ENCODE measurements around the gene DLL3.

The DLL3 gene

DNA sequence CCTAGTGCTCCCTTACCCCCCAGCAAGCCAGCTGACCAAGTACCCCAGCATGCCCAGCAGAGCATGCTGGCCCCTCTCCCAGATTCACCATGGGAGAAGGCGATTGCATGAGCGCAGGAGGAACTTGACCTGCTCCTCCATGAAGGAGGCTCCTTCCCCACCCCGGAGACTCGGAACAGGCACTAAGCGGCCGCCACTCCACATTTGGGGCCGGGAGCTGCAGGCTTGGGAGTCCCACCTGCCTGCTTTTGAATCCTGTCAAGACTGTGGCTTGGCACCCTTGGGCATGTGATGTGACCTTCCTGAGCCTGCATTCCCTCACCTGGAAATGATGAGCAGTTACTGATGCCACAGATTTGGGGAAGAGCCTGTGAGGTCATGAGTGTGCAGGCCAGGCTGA lies 30.8 kb upstream of the DLL3 start:
- Histone ChIP-seq H3K18ac (ENCODE audit: low read length) (no peak overlapping the region), H3K27ac (ENCODE audit: low read depth, low read length) (no peak overlapping the region), H3K27me3 (ENCODE audit: insufficient read depth, low read length, poor library complexity) (no peaks in the 10 kb centered on the region), H2BK5ac (ENCODE audit: low read length) (no peak overlapping the region), H3K4me3 (ENCODE audit: low read length) (no peak overlapping the region), H3K23ac (ENCODE audit: low read length) (no peak overlapping the region), H3K4me2 (ENCODE audit: low read length) (no peak overlapping the region), H4K8ac (ENCODE audit: low read depth, low read length) (no peak overlapping the region), H2BK15ac (replicated peaks; ENCODE audit: low read depth) (no peak overlapping the region), H2BK120ac (ENCODE audit: low read depth, low read length) (no peak overlapping the region), H3K79me2 (ENCODE audit: control insufficient read depth, insufficient read depth, low read length) (no peaks in the 10 kb centered on the region), H2AK5ac (ENCODE audit: low read length) (no peak overlapping the region), H4K5ac (ENCODE audit: low read length) (no peak overlapping the region), H3K4ac (ENCODE audit: low read depth, low read length) (no peak overlapping the region), H3K56ac (ENCODE audit: low read length) (no peak overlapping the region), H3K9ac (ENCODE audit: low read length) (no peak overlapping the region), H3K36me3 (ENCODE audit: control insufficient read depth, insufficient read depth, low read length) (peaks cover 28% of the 10 kb centered on the region), H3K4me1 (ENCODE audit: control insufficient read depth, low read depth, low read length) (no peaks in the 10 kb centered on the region), H3K79me1 (ENCODE audit: low read length) (peaks cover 2% of the 10 kb centered on the region)
- WGBS (ENCODE audit: extremely low coverage, insufficient coverage, low lambda C conversion rate): no CpG with 5 or more reads among the region's 7 CpGs
- no peak for DNase-seq

DNA sequence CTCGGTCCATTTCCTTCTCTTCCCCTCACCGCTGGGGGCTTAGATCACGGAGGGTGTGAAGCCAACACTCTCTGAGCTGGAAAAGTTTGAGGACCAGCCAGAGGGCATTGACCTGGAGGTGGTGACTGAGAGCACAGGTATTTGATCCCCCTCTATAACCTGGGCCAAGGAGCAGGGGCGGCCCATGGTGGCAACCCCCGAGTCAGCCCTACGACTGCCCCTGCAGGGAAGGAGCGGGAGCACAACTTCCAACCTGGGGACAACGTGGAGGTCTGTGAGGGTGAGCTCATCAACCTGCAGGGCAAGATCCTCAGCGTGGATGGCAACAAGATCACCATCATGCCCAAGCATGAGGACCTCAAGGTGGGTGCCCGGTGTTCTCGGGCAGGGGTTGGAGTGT lies 29.7 kb upstream of the DLL3 start:
- Histone ChIP-seq H3K23ac (ENCODE audit: low read length) (no peak overlapping the region), H2BK15ac (replicated peaks; ENCODE audit: low read depth) (no peak overlapping the region), H3K27ac (ENCODE audit: low read depth, low read length) (no peak overlapping the region), H2AK5ac (ENCODE audit: low read length) (no peak overlapping the region), H3K4ac (ENCODE audit: low read depth, low read length) (no peak overlapping the region), H3K18ac (ENCODE audit: low read length) (no peak overlapping the region), H3K79me1 (ENCODE audit: low read length) (peaks cover 2% of the 10 kb centered on the region), H3K4me1 (ENCODE audit: control insufficient read depth, low read depth, low read length) (no peaks in the 10 kb centered on the region), H2BK5ac (ENCODE audit: low read length) (no peak overlapping the region), H3K56ac (ENCODE audit: low read length) (no peak overlapping the region), H4K8ac (ENCODE audit: low read depth, low read length) (no peak overlapping the region), H3K4me3 (ENCODE audit: low read length) (no peak overlapping the region), H2BK120ac (ENCODE audit: low read depth, low read length) (no peak overlapping the region), H4K5ac (ENCODE audit: low read length) (no peak overlapping the region), H3K9ac (ENCODE audit: low read length) (no peak overlapping the region), H3K36me3 (ENCODE audit: control insufficient read depth, insufficient read depth, low read length) (peaks cover 28% of the 10 kb centered on the region), H3K79me2 (ENCODE audit: control insufficient read depth, insufficient read depth, low read length) (no peaks in the 10 kb centered on the region), H3K27me3 (ENCODE audit: insufficient read depth, low read length, poor library complexity) (no peaks in the 10 kb centered on the region), H3K4me2 (ENCODE audit: low read length) (no peak overlapping the region)
- no CpG with 5 or more reads among the region's 11 CpGs for WGBS (ENCODE audit: extremely low coverage, insufficient coverage, low lambda C conversion rate)
- DNase-seq: peak; percentile 52

DNA sequence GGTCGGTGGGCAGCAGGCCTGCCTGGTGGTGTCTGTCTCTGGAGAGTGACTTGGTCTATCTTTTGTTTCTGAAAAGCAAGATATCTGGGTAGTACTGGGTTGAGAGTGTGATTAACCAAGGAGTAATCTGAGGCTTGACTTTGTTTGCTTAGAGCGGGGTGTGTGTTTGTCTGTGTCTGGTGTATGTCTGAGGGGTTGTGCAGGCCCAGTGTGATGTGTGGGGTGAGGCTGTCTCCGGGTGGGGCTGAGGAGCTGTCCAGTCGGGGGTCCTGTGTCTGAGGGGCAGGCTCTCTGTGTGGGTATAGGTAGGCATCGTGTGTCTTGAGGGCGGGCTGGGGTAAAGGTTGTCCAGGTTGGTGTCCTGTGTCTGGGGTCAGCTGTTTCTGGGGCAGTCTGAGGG lies 29.2 kb upstream of the DLL3 start:
- H3K36me3 ChIP-seq (ENCODE audit: control insufficient read depth, insufficient read depth, low read length): peaks cover 30% of the 10 kb centered on the region
- no peak overlapping the region for H2BK120ac ChIP-seq (ENCODE audit: low read depth, low read length)
- H2BK5ac ChIP-seq (ENCODE audit: low read length): no peak overlapping the region
- H2BK15ac ChIP-seq (replicated peaks; ENCODE audit: low read depth): no peak overlapping the region
- no CpG with 5 or more reads among the region's 6 CpGs for WGBS (ENCODE audit: extremely low coverage, insufficient coverage, low lambda C conversion rate)
- H3K27ac ChIP-seq (ENCODE audit: low read depth, low read length): no peak overlapping the region
- H3K4ac ChIP-seq (ENCODE audit: low read depth, low read length): no peak overlapping the region
- H3K79me1 ChIP-seq (ENCODE audit: low read length): peaks cover 2% of the 10 kb centered on the region
- no peak overlapping the region for H3K56ac ChIP-seq (ENCODE audit: low read length)
- no peak overlapping the region for H3K18ac ChIP-seq (ENCODE audit: low read length)
- no peak overlapping the region for H4K5ac ChIP-seq (ENCODE audit: low read length)
- H3K4me2 ChIP-seq (ENCODE audit: low read length): no peak overlapping the region
- no peaks in the 10 kb centered on the region for H3K4me1 ChIP-seq (ENCODE audit: control insufficient read depth, low read depth, low read length)
- H3K9ac ChIP-seq (ENCODE audit: low read length): no peak overlapping the region
- no peak overlapping the region for H3K23ac ChIP-seq (ENCODE audit: low read length)
- DNase-seq: no peak
- H3K27me3 ChIP-seq (ENCODE audit: insufficient read depth, low read length, poor library complexity): no peaks in the 10 kb centered on the region
- no peak overlapping the region for H3K4me3 ChIP-seq (ENCODE audit: low read length)
- H3K79me2 ChIP-seq (ENCODE audit: control insufficient read depth, insufficient read depth, low read length): no peaks in the 10 kb centered on the region
- H2AK5ac ChIP-seq (ENCODE audit: low read length): no peak overlapping the region
- no peak overlapping the region for H4K8ac ChIP-seq (ENCODE audit: low read depth, low read length)

DNA sequence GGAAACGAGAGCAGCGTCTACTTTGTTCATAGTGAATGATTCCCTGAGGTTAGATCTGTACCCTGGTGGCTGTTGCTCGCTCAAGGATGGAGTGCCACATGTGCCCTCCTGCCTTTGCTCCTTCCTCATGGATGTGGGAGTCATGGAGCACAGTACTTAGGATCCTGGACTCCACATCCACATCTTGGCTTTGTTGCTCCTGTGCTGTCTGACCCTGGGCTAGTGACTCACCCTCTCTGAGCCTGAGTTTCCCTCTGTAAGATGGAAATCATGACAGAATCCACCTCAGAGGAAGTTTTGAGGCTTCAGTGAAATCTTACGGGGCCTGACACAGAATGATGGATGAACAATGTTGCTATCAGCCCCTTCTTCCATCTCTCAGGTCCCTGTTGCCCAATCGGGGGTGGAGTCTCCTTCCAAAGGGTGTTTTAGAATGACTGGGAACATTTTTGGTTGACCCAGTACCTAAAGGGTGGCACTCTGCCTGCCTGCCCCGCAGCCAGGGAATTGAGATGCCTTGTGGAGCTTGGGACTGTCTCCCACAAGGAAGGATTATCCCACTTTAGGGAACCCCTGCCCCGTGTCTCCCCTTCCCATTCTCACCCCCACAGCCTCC lies 27.9 kb upstream of the DLL3 start:
- Histone ChIP-seq H3K79me2 (ENCODE audit: control insufficient read depth, insufficient read depth, low read length) (no peaks in the 10 kb centered on the region), H3K79me1 (ENCODE audit: low read length) (no peaks in the 10 kb centered on the region), H3K4me1 (ENCODE audit: control insufficient read depth, low read depth, low read length) (no peaks in the 10 kb centered on the region), H3K36me3 (ENCODE audit: control insufficient read depth, insufficient read depth, low read length) (peaks cover 26% of the 10 kb centered on the region), H4K5ac (ENCODE audit: low read length) (no peak overlapping the region), H3K4ac (ENCODE audit: low read depth, low read length) (no peak overlapping the region), H3K9ac (ENCODE audit: low read length) (no peak overlapping the region), H2BK15ac (replicated peaks; ENCODE audit: low read depth) (no peak overlapping the region), H3K27ac (ENCODE audit: low read depth, low read length) (no peak overlapping the region), H3K56ac (ENCODE audit: low read length) (no peak overlapping the region), H3K18ac (ENCODE audit: low read length) (no peak overlapping the region), H2BK120ac (ENCODE audit: low read depth, low read length) (no peak overlapping the region), H2AK5ac (ENCODE audit: low read length) (no peak overlapping the region), H3K4me3 (ENCODE audit: low read length) (no peak overlapping the region), H2BK5ac (ENCODE audit: low read length) (no peak overlapping the region), H4K8ac (ENCODE audit: low read depth, low read length) (no peak overlapping the region), H3K27me3 (ENCODE audit: insufficient read depth, low read length, poor library complexity) (no peaks in the 10 kb centered on the region), H3K4me2 (ENCODE audit: low read length) (no peak overlapping the region), H3K23ac (ENCODE audit: low read length) (no peak overlapping the region)
- no CpG with 5 or more reads among the region's 7 CpGs for WGBS (ENCODE audit: extremely low coverage, insufficient coverage, low lambda C conversion rate)
- DNase-seq: no peak

DNA sequence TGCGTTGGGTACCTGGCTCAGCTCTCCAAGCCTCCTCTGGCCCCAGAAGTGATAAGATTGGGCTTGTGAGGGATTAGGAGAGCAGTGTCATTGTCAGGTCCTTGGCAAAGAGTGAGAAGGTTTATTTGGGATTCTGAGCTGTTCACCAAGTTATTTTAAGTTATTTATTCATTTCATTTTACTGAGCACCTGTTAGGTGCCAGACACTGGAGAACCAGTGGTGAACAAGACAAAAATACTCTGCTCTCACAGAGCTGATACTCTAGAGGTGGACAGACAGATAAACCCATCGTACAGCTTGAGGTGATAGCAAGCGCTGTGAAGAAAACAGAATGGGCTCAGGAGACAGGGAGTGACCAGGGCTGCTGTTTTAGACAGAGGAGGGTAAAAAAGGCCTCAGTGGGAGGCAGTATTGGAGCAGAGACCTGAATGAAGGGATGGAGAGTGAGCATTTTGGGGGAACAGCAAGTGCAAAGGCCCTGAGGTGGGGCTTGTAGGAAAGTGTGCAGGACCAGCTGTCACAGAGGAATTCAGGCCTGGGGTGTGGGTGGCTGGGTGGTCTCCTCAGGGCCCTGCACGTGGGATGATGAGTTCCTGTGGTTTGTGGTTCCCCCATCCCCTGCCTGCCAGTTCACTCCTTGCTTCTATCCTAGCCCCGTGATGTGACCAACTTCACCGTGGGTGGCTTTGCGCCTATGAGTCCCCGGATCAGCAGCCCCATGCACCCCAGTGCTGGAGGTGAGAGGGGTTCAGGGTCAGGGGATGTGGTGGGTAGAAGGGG lies 26.8 kb upstream of the DLL3 start:
- no peaks in the 10 kb centered on the region for H3K79me1 ChIP-seq (ENCODE audit: low read length)
- H3K4me3 ChIP-seq (ENCODE audit: low read length): no peak overlapping the region
- H3K27ac ChIP-seq (ENCODE audit: low read depth, low read length): no peak overlapping the region
- H3K4me2 ChIP-seq (ENCODE audit: low read length): no peak overlapping the region
- no peak overlapping the region for H2AK5ac ChIP-seq (ENCODE audit: low read length)
- no peaks in the 10 kb centered on the region for H3K27me3 ChIP-seq (ENCODE audit: insufficient read depth, low read length, poor library complexity)
- no peak overlapping the region for H3K18ac ChIP-seq (ENCODE audit: low read length)
- no peak overlapping the region for H4K5ac ChIP-seq (ENCODE audit: low read length)
- no peak overlapping the region for H4K8ac ChIP-seq (ENCODE audit: low read depth, low read length)
- no peaks in the 10 kb centered on the region for H3K4me1 ChIP-seq (ENCODE audit: control insufficient read depth, low read depth, low read length)
- no peak overlapping the region for H2BK120ac ChIP-seq (ENCODE audit: low read depth, low read length)
- no peak overlapping the region for H3K4ac ChIP-seq (ENCODE audit: low read depth, low read length)
- WGBS (ENCODE audit: extremely low coverage, insufficient coverage, low lambda C conversion rate): no CpG with 5 or more reads among the region's 8 CpGs
- H3K9ac ChIP-seq (ENCODE audit: low read length): no peak overlapping the region
- H3K79me2 ChIP-seq (ENCODE audit: control insufficient read depth, insufficient read depth, low read length): no peaks in the 10 kb centered on the region
- H3K56ac ChIP-seq (ENCODE audit: low read length): no peak overlapping the region
- H2BK15ac ChIP-seq (replicated peaks; ENCODE audit: low read depth): no peak overlapping the region
- no peak for DNase-seq
- no peak overlapping the region for H3K23ac ChIP-seq (ENCODE audit: low read length)
- no peak overlapping the region for H2BK5ac ChIP-seq (ENCODE audit: low read length)
- H3K36me3 ChIP-seq (ENCODE audit: control insufficient read depth, insufficient read depth, low read length): peaks cover 22% of the 10 kb centered on the region

All from mesendoderm (in vitro differentiated cells).